ENCODE results near the gene SPATS2L. TPM values are rescaled to one million over a fixed set of nuclear protein-coding genes. Genes with fewer than 3 reads are reported as not detected.

SPATS2L gene
- total RNA-seq, 1 donor from 2014 or later = 97.8 TPM

GRCh38 chr2:200525066-200525465, 218.6 kb downstream of the SPATS2L start:
- Mint-ChIP-seq H3K27me3 (peaks cover 11% of the 10 kb centered on the region), H3K27ac (no peak overlapping the region), H3K4me1 (ENCODE audit: unreplicated experiment) (peaks cover 13% of the 10 kb centered on the region), H3K9me3 (no peaks in the 10 kb centered on the region), H3K36me3 (no peaks in the 10 kb centered on the region), H3K4me3 (peak overlapping the region; percentile 32)
- DNase-seq (ENCODE audit: extremely low spot score, unreplicated experiment) = no peak
- TF ChIP-seq, protein P1, sequence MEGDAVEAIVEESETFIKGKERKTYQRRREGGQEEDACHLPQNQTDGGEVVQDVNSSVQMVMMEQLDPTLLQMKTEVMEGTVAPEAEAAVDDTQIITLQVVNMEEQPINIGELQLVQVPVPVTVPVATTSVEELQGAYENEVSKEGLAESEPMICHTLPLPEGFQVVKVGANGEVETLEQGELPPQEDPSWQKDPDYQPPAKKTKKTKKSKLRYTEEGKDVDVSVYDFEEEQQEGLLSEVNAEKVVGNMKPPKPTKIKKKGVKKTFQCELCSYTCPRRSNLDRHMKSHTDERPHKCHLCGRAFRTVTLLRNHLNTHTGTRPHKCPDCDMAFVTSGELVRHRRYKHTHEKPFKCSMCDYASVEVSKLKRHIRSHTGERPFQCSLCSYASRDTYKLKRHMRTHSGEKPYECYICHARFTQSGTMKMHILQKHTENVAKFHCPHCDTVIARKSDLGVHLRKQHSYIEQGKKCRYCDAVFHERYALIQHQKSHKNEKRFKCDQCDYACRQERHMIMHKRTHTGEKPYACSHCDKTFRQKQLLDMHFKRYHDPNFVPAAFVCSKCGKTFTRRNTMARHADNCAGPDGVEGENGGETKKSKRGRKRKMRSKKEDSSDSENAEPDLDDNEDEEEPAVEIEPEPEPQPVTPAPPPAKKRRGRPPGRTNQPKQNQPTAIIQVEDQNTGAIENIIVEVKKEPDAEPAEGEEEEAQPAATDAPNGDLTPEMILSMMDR (conservative IDR thresholded peaks at IDR 0.05) = no peak

DNA sequence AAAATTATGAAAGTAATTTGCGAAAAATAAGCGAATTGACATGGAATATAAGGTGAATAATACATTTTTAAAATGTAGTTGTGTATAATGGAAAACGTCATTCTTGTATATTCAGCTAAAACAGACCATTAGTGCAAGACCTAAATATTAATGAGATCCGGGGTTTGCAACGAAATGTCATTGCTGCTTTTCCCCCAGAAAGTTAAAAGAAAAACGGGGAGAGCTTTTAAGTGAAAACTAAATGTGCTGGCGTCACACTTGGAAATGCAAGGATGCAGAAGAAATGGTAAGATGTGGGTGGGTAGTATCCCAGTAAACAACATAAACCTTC, 219.0 kb downstream of the SPATS2L start:
- Mint-ChIP-seq H3K4me1 (ENCODE audit: unreplicated experiment) (peaks cover 13% of the 10 kb centered on the region), H3K27me3 (peaks cover 11% of the 10 kb centered on the region), H3K9me3 (no peaks in the 10 kb centered on the region), H3K27ac (peak overlapping the region; percentile 80), H3K36me3 (no peaks in the 10 kb centered on the region), H3K4me3 (peak overlapping the region; percentile 97)
- TF ChIP-seq, protein P1 (conservative IDR thresholded peaks at IDR 0.05) = no peak
- no peak for DNase-seq (ENCODE audit: extremely low spot score, unreplicated experiment)

DNA sequence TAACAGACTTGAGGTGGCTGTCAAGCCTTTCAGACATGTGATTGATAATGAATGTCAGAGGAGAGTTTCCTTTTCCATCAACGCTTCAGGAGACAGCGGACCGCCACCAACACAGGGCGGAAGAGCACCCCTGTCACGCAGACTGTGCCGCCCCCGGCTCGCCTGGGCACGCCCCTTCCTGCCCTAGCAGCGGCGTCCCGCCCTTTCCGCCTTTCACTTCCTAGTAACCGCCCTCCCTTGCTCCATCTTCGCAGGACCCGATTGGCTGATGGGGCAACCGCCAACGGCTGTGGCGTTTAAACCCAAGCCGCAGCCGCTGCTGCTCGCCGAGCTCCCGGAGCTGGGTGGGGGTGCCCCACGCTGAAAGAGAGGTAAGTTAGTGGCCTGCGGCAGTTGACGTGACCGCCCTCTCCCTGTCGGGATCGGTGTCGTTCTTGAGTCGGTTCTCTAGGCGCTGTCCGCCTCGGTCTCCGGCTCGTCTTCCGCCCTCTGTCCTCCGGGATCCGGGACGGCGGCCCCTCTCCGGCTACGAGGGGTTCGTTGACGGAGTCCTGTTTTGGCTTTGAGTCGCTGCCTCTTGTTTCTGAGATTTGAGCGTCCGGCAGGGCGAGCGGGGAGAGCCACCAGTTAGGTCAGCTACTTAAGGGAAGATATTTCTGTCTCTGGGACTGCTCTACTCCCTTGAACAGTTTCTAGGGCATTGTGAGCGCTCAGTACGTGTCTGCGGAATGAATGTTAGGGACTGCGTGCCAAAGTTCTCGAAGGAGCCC, 219.6 kb downstream of the SPATS2L start, which contains the start of gene SGO2:
Gene SGO2 (plus strand): TSS at position 326 of the 770 bp plus-strand sequence. CDS start 6,769 bp downstream, outside the sequence.
- Mint-ChIP-seq H3K27me3 (peaks cover 11% of the 10 kb centered on the region), H3K4me1 (ENCODE audit: unreplicated experiment) (peaks cover 13% of the 10 kb centered on the region), H3K27ac (peak within 1 kb of the TSS; percentile 80), H3K4me3 (peak within 1 kb of the TSS; percentile 97), H3K9me3 (no peaks in the 10 kb centered on the region), H3K36me3 (no peaks in the 10 kb centered on the region)
- TF ChIP-seq, protein P1 (conservative IDR thresholded peaks at IDR 0.05) = peak; percentile 30
- DNase-seq (ENCODE audit: extremely low spot score, unreplicated experiment) = peak; percentile 93

DNA sequence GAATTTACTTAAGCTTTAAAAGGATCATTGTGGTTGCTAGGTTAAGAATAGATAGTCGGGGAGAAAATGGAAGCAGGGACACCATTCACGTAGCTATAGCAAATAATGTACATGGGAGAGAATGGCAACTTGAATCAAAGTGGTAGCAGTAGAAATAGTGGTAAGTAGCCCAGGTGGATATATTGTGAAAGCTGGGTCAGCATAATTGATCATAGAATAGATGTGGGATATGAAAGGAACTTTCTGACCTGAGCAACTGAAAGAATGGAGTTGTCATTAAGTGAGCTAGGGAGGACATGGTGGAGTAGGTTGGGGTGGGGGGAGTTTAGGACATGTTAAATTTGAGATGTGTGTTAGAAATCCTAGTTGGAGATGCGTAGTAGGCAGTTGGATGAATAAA, 221.7 kb downstream of the SPATS2L start:
- no peak for DNase-seq (ENCODE audit: extremely low spot score, unreplicated experiment)
- Mint-ChIP-seq H3K4me3 (peak overlapping the region; percentile 3), H3K27ac (no peak overlapping the region), H3K9me3 (no peaks in the 10 kb centered on the region), H3K27me3 (peaks cover 8% of the 10 kb centered on the region), H3K4me1 (ENCODE audit: unreplicated experiment) (peaks cover 13% of the 10 kb centered on the region), H3K36me3 (no peaks in the 10 kb centered on the region)
- TF ChIP-seq, protein P1 (conservative IDR thresholded peaks at IDR 0.05) = no peak

Other genes starting within 250 kb of the SPATS2L start
- 10.2 and 10.9 TPM in 2 replicates for gene KCTD18, start 203.4 kb downstream of the SPATS2L start, total RNA-seq (ENCODE audit: low replicate concordance)
- gene SGO2, start 219.5 kb downstream of the SPATS2L start, total RNA-seq (ENCODE audit: low replicate concordance) = 5.5 and 19.9 TPM in 2 replicates